GM21423 (cell line): ENCODE results near the gene NFS1.
"Not testable (repeated sequence)": the region's sequence is repeated elsewhere in the genome, so short reads cannot be mapped to it uniquely, and the experiment has no call there.

Experiments
- ATAC-seq: cut with Tn5 transposase; IDR thresholded peaks from one replicate; pipeline ENCODE4 v1.9.1; 2021; ENCODE audit warnings: mild to moderate bottlenecking, moderate library complexity; ENCODE audit not compliant: unreplicated experiment

Gene NFS1

DNA sequence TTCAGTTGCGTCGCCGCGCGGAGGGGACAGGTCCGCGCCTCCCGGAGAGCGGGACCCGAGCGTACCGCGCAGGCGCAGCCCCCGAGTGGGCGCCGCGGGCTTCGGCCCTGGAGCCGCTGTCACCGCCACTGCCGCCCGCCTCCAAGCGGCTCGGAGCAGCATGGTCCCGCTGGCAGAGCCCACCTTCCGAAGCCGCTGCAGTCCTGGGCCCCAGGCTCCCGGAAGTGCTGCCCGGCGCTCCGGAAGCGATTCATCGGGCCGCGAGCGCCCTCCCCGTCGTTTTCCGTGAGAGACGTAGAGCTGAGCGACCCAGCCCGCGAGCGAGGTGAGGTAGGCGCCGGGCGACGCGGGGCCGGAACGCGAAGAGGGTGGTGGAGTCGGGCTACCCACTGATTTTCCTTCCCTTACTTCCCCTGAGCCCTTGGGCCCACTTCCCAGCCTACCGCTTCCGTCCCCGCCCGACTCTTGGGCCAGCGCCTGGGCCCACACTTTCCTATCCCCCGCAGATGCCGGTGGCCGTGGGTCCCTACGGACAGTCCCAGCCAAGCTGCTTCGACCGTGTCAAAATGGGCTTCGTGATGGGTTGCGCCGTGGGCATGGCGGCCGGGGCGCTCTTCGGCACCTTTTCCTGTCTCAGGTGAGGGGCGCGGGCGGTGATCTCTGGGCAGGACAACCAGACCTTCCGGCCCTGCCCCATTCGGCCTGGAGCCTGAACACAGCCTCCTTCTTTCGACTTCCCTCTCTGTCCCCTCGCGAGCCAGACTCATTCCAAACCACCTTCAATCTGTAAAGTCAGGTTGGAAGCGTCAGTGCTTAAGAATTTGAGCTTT lies at the start of gene NFS1, which contains the start of gene ROMO1:
Gene NFS1 (minus strand): TSS at position 226 of the 830 bp plus-strand sequence. CDS start 64 bp downstream, at position 162.
Gene ROMO1 (plus strand): TSS at position 279 of the 830 bp plus-strand sequence. CDS start 228 bp downstream, at position 507.
- peak; percentile 73 for ATAC-seq

DNA sequence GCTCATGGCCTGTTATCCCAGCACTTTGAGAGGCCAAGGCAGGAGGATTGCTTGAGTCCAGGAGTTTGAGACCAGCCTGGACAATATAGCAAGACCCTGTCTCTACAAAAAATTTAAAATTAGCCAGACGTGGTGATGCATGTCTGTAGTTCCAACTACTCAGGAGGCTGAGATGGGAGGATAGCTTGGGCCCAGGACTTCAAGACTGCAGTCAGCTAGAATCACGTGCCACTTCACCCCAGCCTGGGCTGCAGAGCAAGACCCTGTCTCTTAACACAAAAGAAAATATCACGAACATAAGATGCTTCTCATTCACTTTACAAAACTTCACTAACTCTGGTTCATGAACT lies 45.3 kb upstream of the NFS1 start:
- not testable (repeated sequence) for ATAC-seq

DNA sequence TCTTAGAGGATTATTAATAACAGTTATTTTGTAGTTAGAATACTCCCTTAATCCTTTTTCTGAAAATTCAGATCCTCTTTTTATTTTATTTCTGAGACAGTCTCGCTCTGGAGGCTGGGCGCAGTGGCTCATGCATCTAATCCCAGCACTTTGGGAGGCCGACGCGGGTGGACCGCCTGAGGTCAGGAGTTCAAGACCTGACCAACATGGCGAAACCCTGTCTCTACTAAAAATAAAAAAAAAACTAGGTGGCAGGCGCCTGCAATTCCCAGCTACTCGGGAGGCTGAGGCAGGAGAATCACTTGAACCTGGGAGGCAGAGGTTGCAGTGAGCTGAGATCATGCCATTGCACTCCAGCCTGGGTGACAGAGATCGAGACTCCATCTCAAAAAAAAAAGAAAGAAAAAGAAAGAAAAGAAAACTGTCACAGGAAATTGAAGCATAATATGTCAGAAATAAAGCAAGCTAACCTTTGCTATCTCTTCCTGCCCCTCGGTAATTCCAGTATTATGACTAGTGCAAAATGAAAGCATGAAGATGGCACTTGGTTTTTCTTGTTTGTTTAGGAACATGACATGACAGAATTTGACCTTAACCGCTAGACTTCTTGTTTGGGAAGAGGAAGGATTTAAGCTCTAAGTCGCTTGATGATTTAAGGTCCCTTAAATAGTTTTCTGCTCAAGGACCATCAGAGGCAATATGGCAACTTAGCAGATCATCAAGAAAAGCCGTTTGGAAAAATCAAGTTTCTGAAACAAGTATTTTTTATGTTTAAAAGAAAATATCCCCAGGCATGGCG lies 44.7 kb upstream of the NFS1 start:
- ATAC-seq, result no peak

DNA sequence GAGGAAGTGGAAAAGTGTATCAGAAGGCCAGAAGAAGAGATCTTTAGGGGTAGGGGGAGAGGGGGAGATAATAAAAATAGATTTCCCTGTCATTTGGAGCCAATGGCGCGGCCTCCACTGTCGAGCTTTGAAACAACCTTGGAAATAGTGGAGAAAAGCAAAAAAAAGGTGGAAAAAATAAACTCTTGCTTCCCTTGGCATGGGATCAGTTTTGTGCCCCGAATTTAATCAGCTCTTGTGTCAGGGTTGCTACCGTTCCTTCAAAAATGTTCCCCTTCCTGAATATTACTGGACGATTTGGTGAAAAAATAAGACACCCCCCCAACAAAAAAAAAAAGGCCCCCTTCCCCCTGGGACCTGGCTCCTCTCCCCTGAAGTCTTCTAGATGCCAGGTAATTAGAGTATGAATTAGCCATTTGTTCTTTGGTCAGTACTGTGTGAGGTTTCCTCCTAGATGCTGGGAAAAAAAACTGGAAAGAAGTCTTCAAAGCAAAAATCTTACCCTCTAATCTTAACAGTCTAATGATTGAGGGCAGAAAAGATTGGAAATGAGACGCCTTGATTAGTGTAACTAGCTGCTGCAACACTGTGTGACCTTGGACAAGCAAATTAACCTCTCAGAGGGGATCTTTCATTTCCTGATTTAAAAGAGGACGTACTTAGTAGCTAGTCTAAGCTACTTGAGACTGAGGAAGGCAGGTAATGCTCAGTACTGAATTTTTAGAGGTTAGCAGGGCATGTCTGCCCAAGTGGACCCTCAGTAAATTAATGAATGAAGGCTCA lies 43.8 kb upstream of the NFS1 start:
- no peak for ATAC-seq

DNA sequence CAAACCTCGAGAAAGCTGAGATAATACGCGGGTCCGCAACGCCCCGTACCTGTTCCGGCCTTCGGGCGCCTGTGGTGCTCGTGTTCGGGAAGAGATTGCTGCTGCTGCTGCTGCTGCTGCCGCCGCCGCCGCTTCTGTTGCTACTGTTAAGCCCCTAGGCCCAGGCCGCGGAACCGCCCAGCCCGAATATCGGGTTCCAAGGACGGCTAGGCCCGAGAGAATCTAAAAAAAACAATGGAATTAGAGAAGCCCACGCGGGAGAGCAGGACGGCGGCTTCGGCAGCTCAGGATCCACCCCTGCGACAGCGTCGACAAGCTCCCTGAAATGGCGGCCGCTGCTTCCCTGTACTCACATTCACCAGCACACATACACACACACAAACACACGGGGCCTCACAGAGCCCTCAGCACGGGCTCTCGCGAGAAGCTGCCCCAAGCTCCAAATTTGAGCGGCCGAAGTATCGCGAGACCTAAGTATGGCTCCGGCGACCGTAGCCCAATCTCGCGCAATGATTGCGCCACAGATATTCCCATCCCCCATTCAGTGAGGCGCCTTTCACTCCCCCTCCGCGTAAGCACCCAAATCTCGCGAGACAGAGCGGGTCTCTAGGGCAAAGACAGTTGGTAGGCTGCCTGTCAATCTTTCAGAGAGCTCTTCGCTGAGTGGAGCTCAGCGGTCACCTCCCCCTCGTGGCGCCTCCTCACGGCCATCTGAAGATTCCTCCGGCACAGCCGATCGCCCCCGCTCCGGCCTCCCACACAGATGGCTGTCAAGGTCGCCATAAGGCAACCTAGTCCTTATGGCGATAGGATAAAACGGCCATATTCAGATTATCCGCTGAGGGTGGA lies 43.0 kb upstream of the NFS1 start, which contains the start of gene RBM39:
Gene RBM39 (minus strand): TSS at position 369 of the 849 bp plus-strand sequence. CDS start 1,386 bp downstream, outside the sequence.
- peak; percentile 87 for ATAC-seq

DNA sequence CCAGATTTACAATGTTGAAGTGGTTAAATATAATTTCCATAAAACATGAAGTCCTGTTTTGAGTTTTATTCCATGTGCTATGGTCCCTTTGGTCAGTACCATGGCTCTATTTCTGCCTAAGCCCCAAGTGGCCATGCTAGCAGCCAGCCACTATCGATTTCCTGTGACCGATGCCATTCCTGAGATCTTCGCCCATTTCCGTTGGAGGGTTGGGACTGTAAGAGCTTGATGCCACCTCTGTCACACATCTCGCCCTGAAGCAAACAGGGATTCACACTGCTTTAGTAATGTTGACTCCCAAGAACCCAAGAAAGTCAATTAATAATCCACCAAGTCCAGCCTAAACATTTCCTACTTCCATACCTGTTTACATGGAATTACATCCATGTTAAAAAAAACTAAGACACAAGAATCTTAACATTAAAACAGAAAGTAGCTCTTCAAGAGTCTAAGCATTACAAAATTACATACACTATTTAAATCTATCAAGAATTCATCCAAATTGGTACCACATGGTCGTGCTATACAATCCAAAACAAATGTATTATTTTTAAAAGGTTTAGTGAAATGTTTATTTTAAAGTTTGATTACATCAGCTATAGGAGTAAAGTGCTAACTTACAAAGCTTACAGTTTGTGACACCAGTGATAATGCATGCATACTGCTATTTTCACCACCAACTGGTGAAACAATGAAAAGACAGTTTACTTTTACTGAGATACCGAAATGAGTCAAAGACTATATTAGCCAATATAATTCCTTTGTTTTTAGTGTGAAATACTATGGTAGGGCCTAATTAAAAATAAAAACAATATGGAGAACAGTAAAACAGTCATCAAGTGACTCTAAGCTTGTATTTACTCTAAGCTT lies 40.4 kb upstream of the NFS1 start:
- no peak for ATAC-seq

DNA sequence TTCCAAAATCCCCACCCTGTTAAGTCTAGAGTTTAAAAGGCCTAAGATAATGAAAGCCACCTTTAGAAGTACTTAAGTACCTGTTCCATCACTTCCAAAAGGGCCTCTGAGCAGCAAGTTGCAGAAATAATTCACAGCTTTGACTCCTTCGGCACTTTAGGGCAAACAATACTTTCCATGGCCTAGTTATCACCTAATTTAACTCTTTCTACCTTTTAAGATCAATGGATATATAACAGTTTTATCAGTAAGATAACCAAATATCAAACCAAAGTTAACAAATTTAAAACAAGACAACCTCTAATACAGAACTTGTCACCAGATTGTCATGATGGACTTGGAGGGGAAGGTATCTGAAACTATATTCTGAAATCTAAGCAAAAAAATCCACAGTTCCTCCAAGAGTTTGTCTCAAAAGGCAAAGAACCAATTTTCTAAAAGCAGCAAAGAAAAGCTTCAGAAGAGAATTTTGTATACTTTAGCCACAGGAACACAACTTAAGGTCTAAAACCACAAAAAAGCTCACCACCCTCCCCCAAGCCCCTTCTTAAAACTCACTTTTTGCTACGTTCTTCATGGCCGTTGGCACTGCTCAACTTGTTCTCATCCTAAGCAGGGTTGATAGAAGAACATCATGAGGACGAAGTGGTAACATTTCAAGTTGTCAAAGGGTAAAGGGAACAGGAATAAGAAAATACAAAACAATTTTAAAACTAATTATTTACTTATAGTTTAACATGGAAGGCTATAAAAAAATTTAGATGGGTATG lies 39.4 kb upstream of the NFS1 start:
- no peak for ATAC-seq

DNA sequence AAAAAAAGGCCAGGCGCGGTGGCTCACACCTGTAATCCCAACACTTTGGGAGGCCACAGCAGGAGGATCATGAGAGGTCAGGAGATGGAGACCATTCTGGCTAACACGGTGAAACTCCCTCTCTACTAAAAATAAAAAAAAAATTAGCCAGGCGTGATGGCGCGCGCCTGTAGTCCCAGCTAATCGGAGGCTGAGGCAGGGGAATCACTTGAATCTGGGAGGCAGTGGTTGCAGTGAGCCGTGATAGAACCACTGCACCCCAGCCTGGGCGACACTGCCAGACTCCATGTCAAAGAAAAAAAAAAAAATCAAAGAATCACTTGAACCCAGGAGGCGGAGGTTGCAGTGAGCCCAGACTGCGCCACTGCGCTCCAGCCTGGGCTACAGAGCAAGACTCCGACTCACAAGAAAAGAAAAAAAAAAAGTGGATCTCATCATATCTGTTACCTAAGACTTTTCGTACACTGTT lies 38.7 kb upstream of the NFS1 start:
- ATAC-seq, result no peak

DNA sequence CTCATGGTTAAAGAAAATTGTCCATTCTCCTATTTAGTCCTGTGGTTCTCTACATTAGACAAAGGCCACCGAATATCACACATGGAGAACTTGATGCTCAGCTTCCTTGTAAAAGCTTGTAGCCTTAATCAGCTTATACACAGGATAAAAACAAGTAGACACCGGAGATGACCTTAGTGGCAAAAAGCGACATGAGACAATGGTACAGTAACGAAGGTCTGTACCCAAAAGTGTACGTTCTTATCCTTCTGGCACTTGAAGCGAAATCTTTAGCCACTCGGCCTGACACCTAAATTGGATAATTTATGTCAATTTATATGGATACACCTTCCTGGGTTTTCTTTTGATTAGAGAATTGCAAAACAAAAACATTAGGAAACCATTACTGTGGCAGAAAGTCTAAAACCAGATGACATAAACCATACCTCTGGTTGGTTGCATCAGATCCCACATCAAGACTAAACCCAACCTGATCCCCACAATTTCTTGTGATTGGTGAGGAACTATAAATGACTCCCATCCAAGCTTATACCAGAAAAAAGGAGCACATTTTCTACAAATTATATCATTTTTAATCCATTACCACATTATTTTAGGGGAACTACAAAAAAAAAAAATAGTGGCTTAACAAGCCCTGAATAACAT lies 36.8 kb upstream of the NFS1 start:
- no peak for ATAC-seq

DNA sequence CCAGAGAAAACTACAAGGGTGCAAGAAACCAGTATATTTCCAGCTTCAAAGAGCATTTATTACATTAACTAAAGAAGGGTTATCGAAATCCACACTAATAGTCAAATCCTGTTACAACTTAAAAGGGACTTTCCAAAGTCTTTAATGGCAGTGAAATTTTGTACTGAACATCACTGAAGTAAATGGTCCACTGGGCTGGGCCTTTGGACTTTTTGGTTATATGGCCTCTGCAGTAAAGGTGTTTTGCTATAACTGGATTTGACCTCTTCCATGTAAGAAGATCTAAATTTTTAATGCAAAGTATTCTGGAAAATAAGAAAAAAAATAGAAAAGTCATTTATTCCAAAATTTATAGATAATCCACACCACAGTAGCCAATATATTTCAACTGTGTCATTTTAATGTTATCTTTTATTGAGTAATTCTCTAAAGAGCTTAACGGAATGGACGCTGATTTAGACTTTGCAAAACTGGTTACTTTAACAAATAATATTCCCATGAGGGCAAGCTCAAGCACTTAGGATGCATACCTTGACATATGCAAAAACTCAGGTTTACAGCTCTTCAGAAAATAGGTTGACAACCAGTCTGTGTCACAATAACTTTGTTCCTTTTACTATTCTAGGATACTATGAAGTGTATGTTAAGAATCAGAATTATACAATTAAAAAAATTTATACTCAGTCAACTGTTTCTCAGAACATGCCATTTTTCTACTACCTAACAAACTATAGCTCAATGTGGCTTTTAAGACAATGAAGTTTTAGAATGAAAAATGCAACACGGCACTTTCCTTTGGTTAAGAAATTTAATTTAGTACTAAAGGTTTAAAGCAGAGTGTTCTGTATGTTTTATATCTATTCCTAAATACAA lies 35.9 kb upstream of the NFS1 start:
- no peak for ATAC-seq

DNA sequence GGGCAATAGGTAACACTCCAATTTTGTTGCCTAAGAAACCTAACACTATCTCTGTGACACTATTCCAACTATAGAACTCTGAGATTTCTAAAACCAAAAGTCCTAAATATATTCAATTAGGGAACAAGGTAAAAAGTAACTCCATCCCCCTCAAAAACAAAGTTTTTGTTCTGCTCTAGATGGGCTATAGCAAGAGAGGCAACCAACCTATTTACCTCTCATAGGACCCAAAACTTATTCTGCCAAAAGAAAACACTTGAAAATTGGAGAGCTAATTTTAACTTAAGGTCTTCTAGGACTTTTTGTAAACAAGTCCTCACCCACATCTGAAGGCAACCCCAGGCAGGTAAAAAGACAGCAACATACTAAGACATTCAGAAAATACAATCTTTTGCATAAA lies 35.2 kb upstream of the NFS1 start:
- ATAC-seq, result no peak

DNA sequence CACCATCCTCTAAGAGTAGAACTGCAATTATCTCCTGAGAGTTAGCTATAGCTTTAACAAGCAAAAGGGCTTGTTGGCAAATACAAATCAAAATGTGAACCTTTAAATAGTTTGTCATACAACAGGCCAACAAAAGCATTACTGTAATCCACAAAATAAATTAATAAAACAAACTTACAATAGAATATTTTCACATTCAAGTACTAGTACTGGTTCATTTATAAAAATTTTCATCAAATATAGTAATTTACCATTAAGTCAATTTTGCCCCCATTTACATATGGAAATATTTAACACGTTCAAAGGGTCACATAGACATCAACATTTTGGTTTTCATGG lies 33.5 kb upstream of the NFS1 start:
- ATAC-seq, result no peak

DNA sequence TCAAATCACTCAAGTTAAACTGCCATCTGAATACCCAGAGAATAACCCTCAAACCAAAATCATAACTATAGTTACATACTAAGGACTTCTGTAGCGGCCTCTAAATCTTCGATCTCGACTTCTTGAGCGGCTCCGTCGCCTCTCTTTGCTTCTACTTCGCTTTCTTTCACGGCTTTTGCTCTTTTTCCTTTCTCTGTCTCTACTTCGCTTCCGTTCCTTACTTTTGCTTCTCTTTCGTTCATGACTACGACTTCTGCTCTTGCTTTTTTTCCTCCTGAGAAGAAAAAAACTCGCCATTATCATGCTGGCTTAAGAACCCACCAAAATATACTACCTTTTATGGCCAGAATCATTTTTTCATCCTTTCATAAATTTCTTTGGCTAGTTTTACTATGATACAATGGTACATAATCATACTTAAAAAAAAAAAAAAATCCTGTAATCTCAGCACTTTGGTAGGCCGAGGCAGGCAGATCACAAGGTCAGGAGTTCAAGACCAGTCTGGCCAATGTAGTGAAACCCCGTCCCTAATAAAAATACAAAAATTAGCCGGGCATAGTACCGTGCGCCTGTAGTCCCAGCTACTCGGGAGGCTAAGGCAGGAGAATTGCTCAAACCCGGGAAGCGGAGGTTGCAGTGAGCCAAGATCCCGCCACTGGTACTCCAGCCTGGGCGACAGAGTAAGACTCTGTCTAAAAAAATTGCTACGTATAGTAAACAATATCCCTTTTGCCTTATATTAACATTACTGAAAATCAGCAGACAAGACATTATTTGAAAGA lies 32.9 kb upstream of the NFS1 start:
- no peak for ATAC-seq

DNA sequence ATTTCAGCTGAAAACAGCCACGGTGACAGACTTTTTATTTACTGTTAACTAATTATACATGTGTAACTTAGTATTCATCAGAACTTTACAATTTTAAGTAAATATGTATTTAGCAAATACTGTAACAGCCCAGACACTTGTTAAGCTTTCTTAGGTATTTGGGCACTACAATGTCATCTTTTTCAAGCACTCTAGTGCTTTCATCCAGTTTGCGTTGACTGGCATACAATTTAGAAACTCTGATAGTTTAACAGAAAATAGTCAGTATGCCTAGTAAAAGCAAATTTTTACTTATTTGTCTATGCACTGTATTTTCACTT lies 32.3 kb upstream of the NFS1 start:
- ATAC-seq, result no peak

DNA sequence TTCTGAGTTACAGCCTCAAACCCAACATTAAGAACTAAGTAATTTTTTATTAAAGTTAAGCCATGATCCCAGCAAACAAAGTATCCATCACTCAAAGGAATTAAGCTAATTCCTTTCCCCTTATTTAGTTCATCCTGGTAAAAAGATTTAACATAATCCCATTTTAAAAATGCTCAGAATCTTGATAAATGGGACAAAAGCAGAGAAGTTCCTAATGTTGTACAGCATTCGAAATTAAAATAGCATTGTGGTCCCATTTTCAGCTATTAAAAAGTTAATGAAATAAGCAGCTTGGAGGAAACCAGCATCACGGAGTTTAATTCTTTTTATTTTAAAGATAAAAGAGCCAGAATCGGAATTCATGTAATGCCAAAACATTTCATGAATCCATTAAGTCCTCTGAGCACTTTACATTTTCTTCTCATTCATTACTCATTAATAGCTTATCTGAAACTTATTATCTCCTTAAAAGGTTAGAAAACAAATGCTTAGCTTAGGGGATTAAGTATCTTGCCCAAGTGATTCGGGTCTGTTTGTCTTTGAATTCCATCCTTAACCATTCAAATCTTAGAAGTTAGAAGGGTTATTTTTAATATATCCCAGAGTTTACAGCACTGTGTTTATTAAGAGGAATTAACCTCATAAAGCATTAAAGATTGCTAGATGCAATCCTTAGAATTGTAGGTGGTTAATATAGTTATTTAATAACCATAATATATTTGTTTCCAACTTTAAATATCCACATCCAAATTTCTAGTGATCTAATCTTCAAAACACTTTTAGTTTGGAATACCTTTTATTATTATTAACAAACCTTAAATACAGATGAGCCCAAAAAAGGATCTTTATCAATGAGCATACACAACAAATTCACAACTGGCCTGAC lies 31.7 kb upstream of the NFS1 start:
- no peak for ATAC-seq
